Natural killer cell (primary cell): ENCODE measurements around the gene ZMYM5. TPM values are rescaled to one million over a fixed set of nuclear protein-coding genes. Genes with fewer than 3 reads are reported as not detected.
"Not testable (repeated sequence)": the region's sequence is repeated elsewhere in the genome, so short reads cannot be mapped to it uniquely, and the experiment has no call there.

Source experiments
- ATAC-seq, 3 donors: fragments of 150-1000 bp in 2 of 3; fragments of 200-7000 bp in 1 of 3; cut with Tn5 transposase; 1 replicate in 1 of 3; 2 replicates in 2 of 3; pipeline ENCODE4 v1.10.0; 2021; ENCODE audit warnings: mild to moderate bottlenecking in 2 of 3, moderate library complexity in 2 of 3
- DNase-seq, 2 donors: peaks; one replicate each; pipeline versions ENCODE4 v3.0.0 to v3.0.0-alpha.2; 2013 to 2021; ENCODE audit warnings: mixed read lengths in 1 of 2
- H3K27ac ChIP-seq: one replicate; pipeline ENCODE4 v1.5.1; 2013; ENCODE audit warnings: mild to moderate bottlenecking, low read length
- H3K27me3 ChIP-seq: one replicate; pipeline ENCODE4 v1.6.1; 2013; ENCODE audit warnings: low read length; ENCODE audit not compliant: control insufficient read depth, insufficient read depth
- H3K36me3 ChIP-seq: one replicate; pipeline ENCODE4 v1.6.1; 2013; ENCODE audit warnings: low read length; ENCODE audit not compliant: control insufficient read depth, insufficient read depth
- H3K4me1 ChIP-seq: one replicate; pipeline ENCODE4 v1.6.1; 2013; ENCODE audit warnings: low read length; ENCODE audit not compliant: control insufficient read depth, insufficient read depth
- H3K4me3 ChIP-seq: one replicate; pipeline ENCODE4 v1.5.1; 2013; ENCODE audit warnings: low read length
- H3K9me3 ChIP-seq: one replicate; pipeline ENCODE4 v1.6.1; 2013; ENCODE audit warnings: low read length; ENCODE audit not compliant: control insufficient read depth, insufficient read depth
- H3K27ac Mint-ChIP-seq, 2 donors: one replicate each; pipeline ENCODE4 v1.8.0; 2022; ENCODE audit warnings: mild to moderate bottlenecking in 2 of 2, mixed read lengths in 2 of 2, moderate library complexity in 1 of 2
- H3K27me3 Mint-ChIP-seq, 2 donors: one replicate each; pipeline ENCODE4 v1.8.0; 2022; ENCODE audit warnings: low read depth in 2 of 2, mixed read lengths in 2 of 2
- H3K36me3 Mint-ChIP-seq: one replicate; pipeline ENCODE4 v1.8.0; 2022; ENCODE audit warnings: mixed read lengths
- H3K4me1 Mint-ChIP-seq, 2 donors: one replicate each; pipeline ENCODE4 v1.8.0; 2022; ENCODE audit warnings: mixed read lengths in 2 of 2
- H3K4me3 Mint-ChIP-seq: one replicate; pipeline ENCODE4 v1.8.0; 2022; ENCODE audit warnings: mild to moderate bottlenecking, moderate library complexity, mixed read lengths
- H3K9me3 Mint-ChIP-seq, 2 donors: one replicate each; pipeline ENCODE4 v1.8.0; 2022; ENCODE audit warnings: mixed read lengths in 2 of 2
- WGBS: methylation state at CpG from one replicate; pipeline ENCODE4 v1.1.7; 2013; ENCODE audit warnings: missing lambda C conversion rate; ENCODE audit not compliant: insufficient coverage; 5-methylcytosine and 5-hydroxymethylcytosine counted together
- intact Hi-C: fragments of 100-400 bp; cut with micrococcal nuclease; formaldehyde crosslinking; loops from one replicate; pipeline ENCODE4 v1.14.2; 2022
- total RNA-seq, 4 donors: library from RNA; stranded (reverse); fragments of 120-200 nt in 1 of 4; gene quantifications; one replicate each; pipeline versions ENCODE4 v1.2.3 to v1.2.4, GENCODE V29; 2013 to 2022
- TF ChIP-seq, protein P1 (sequence below): fragments of 200-600 bp; IDR thresholded peaks from one replicate; pipeline ENCODE4 v1.8.0; 2022; ENCODE audit warnings: antibody characterized with exemption

ZMYM5 gene
- total RNA-seq, 3 donors from 2014 or later (not counting 1 experiment from before 2014, with no cell fraction given), result 29.5 to 37.4 (median 36.0) TPM

DNA sequence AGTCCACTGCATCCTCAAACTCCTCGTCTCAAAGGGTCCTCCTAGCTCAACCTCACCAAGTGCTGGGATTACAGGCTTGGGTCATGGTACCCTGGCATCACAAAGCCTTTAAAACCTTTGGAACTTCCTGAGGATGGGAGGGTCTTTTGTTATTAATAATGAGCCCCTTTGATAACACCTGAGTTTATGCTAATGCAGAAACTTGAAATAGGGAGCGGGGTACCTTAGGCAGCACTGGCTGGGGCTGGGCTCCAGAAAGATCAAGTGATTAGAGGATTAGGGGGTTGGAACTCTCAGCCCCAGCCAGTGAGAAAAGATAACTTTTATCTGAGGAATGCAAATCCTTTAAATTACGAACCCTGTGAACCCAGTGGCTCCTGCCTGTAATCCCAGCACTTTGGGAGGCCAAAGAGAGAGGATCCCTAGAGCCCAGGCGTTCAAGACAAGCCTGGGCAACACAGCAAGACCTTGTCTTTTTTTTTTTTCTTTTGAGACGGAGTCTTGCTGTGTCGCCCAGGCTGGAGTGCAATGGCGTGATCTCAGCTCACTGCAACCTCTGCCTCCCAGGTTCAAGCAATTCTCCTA, 71.4 kb downstream of the ZMYM5 start:
- Histone ChIP-seq H3K27me3 (no peaks in the 10 kb centered on the region), H3K9me3 (no peaks in the 10 kb centered on the region), H3K4me1 (no peaks in the 10 kb centered on the region), H3K36me3 (no peaks in the 10 kb centered on the region), H3K27ac (no peak overlapping the region), H3K4me3 (no peak overlapping the region)
- Mint-ChIP-seq H3K36me3 (no peaks in the 10 kb centered on the region), H3K27me3 (no peaks in the 10 kb centered on the region), H3K9me3 (no peaks in the 10 kb centered on the region), H3K4me3 (no peak overlapping the region), H3K27ac (no peak overlapping the region), H3K4me1 (no peaks in the 10 kb centered on the region)
- intact Hi-C loops, result no loop called here
- TF ChIP-seq, protein P1, sequence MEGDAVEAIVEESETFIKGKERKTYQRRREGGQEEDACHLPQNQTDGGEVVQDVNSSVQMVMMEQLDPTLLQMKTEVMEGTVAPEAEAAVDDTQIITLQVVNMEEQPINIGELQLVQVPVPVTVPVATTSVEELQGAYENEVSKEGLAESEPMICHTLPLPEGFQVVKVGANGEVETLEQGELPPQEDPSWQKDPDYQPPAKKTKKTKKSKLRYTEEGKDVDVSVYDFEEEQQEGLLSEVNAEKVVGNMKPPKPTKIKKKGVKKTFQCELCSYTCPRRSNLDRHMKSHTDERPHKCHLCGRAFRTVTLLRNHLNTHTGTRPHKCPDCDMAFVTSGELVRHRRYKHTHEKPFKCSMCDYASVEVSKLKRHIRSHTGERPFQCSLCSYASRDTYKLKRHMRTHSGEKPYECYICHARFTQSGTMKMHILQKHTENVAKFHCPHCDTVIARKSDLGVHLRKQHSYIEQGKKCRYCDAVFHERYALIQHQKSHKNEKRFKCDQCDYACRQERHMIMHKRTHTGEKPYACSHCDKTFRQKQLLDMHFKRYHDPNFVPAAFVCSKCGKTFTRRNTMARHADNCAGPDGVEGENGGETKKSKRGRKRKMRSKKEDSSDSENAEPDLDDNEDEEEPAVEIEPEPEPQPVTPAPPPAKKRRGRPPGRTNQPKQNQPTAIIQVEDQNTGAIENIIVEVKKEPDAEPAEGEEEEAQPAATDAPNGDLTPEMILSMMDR, result no peak
- 99% methylated on average over 7 of the region's 7 CpGs for WGBS
- ATAC-seq, result no peak
- DNase-seq, result no peak

DNA sequence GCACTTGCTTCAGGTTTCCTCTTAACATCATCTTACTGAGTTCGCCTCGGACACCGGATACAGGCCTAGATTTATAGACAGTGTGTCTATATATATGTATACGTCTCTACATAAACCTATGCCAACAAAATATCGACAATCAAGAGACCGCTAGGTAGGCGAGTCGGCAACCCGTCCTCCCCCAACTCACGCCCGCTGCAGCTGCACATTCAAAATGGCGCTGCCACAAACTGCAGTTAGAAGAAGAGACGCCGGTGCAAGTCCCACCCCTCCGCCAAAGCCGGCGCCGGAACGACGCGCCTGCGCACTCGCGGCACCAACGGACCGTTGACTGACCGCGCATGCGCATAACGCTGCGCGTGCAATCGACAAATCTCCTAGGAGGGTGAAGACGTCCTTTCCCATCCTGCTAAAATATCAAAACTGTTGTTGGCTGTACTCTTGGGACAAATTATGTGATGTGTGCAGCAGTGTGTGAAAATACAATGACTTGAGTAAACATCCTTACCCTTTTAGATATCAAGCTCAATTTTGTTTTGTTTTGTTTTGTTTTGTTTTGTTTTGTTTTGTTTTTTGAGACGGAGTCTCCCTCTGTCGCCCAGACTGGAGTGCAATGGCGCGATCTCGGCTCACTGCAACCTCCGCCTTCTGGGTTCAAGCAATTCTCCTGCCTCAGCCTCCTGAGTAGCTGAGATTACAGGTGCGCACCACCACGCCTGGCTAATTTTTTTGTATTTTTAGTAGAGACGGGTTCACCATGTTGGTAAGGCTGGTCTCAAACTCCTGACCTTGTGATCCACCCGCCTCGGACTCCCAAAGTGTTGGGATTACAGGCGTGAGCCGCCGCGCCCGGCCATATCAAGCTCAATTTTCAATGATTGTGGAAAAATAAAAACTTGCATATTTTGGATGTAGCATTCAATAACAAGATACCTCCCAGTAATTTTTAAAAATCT, 80.4 kb downstream of the ZMYM5 start, which contains the start of gene PSPC1:
TSS of gene PSPC1 (minus strand) at position 219 of the 956 bp plus-strand sequence. CDS start at position 31, 188 bp downstream.
- H3K4me3 ChIP-seq, result peak within 1 kb of the TSS; percentile 96
- intact Hi-C loops, result loop anchor here (2.0 to 10.0 kb wide), 2 partner anchors 80 to 182 kb away; partner anchors contain the start of gene ZMYM5
- Mint-ChIP-seq H3K4me3 (peak within 1 kb of the TSS; percentile 99), H3K27ac (peak within 1 kb of the TSS; percentile 98 to 99)
- 25% methylated on average over 45 of the region's 50 CpGs for whole genome bisulfite sequencing
- not testable (repeated sequence) for H3K27me3 ChIP-seq, H3K9me3 Mint-ChIP-seq, H3K27me3 Mint-ChIP-seq, H3K36me3 Mint-ChIP-seq, H3K9me3 ChIP-seq, H3K36me3 ChIP-seq, H3K4me1 Mint-ChIP-seq
- ATAC-seq, result peak; percentile 88 to 94 (median 89)
- DNase-seq, result peak; percentile 91 to 99
- peaks cover 12% of the 10 kb centered on the region for H3K4me1 ChIP-seq
- peak within 1 kb of the TSS; percentile 93 for H3K27ac ChIP-seq

DNA sequence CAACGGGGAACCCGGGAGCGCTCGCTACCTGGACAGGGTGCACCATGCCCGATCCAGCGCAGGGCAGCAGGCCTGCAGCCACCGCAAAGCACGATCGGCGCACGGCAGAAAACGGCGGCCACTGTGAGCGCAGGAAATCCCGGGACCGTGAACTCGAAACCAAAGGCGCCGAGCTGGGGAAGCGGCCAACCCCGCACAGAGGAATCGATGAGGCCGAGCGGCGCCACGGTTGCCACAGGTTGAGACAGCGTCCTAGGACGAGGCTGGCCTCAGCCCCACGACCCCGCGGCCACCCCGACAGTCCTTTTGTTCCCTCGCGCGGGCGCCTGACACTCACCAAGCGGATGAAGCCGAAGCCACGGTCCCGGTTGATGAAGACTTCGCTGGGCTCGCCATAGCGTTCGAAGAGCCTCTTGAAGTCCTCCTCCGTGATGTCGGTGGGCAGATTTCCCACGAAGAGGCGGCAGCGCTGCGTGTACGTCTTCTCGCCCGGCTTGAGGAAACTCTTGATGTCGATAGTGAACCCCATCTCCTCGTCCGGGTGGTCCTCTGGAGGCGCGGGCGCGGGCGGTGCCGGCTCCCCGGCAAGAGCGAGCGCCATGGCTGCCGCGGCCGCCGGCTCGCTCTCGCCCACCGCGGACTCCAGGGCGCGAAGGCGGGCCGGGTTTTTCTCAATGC, 81.3 kb downstream of the ZMYM5 start:
- DNase-seq, result peak; percentile 55 to 74
- H3K4me3 ChIP-seq, result peak overlapping the region; percentile 96
- peak; percentile 58 to 69 (median 64) for ATAC-seq
- under 1% methylated on average over 77 of the region's 77 CpGs for WGBS
- intact Hi-C loops, result loop anchor here (2.0 to 10.0 kb wide), 2 partner anchors 81 to 183 kb away; partner anchors contain the start of gene ZMYM5
- peak overlapping the region; percentile 99 for H3K4me3 Mint-ChIP-seq
- H3K27me3 Mint-ChIP-seq, result no peaks in the 10 kb centered on the region
- H3K27me3 ChIP-seq, result no peaks in the 10 kb centered on the region
- peak overlapping the region; percentile 98 to 99 for H3K27ac Mint-ChIP-seq
- no peaks in the 10 kb centered on the region for H3K9me3 ChIP-seq
- H3K9me3 Mint-ChIP-seq, result no peaks in the 10 kb centered on the region
- TF ChIP-seq, protein P1, result no peak
- H3K36me3 Mint-ChIP-seq, result no peaks in the 10 kb centered on the region
- H3K36me3 ChIP-seq, result no peaks in the 10 kb centered on the region
- H3K4me1 Mint-ChIP-seq, result peaks cover 6 to 7% of the 10 kb centered on the region in 2 donors
- H3K4me1 ChIP-seq, result peaks cover 13% of the 10 kb centered on the region
- H3K27ac ChIP-seq, result peak overlapping the region; percentile 93
